Osteocyte (in vitro differentiated cells): ENCODE measurements around the gene SOCS3. TPM values are rescaled to one million over a fixed set of nuclear protein-coding genes. Genes with fewer than 3 reads are reported as not detected.
A peak's percentile ranks its signal among the peaks of the same experiment; 100 is the strongest.

ENCODE experiments used
- DNase-seq: peaks from one replicate; pipeline ENCODE4 v3.0.0; 2021; ENCODE audit warnings: mixed read lengths; ENCODE audit not compliant: unreplicated experiment; ENCODE audit errors: extremely low spot score
- H3K27ac Mint-ChIP-seq: one replicate; pipeline ENCODE4 v1.8.0; 2021; ENCODE audit warnings: mild to moderate bottlenecking, mixed read lengths; ENCODE audit not compliant: unreplicated experiment
- H3K27me3 Mint-ChIP-seq: one replicate; pipeline ENCODE4 v1.8.0; 2021; ENCODE audit warnings: mixed read lengths; ENCODE audit not compliant: unreplicated experiment
- H3K36me3 Mint-ChIP-seq: one replicate; pipeline ENCODE4 v1.8.0; 2021; ENCODE audit warnings: mixed read lengths; ENCODE audit not compliant: unreplicated experiment
- H3K4me1 Mint-ChIP-seq: one replicate; pipeline ENCODE4 v1.8.0; 2021; ENCODE audit warnings: mixed read lengths; ENCODE audit not compliant: unreplicated experiment
- H3K4me3 Mint-ChIP-seq: one replicate; pipeline ENCODE4 v1.8.0; 2021; ENCODE audit warnings: mild to moderate bottlenecking, moderate library complexity, mixed read lengths; ENCODE audit not compliant: unreplicated experiment
- H3K9me3 Mint-ChIP-seq: one replicate; pipeline ENCODE4 v1.8.0; 2021; ENCODE audit warnings: mixed read lengths; ENCODE audit not compliant: unreplicated experiment
- total RNA-seq: library from RNA; stranded (reverse); gene quantifications from 2 replicates; pipeline ENCODE4 v1.2.1, GENCODE V29; 2021
- TF ChIP-seq, protein P1 (sequence below): fragments of 200-600 bp; sonication (generic); IDR thresholded peaks from 2 replicates; pipeline ENCODE4 v1.5.0; 2021; ENCODE audit warnings: antibody characterized with exemption, mild to moderate bottlenecking, moderate library complexity

SOCS3 gene
- total RNA-seq, 1 donor from 2014 or later, result 86.4 TPM

DNA sequence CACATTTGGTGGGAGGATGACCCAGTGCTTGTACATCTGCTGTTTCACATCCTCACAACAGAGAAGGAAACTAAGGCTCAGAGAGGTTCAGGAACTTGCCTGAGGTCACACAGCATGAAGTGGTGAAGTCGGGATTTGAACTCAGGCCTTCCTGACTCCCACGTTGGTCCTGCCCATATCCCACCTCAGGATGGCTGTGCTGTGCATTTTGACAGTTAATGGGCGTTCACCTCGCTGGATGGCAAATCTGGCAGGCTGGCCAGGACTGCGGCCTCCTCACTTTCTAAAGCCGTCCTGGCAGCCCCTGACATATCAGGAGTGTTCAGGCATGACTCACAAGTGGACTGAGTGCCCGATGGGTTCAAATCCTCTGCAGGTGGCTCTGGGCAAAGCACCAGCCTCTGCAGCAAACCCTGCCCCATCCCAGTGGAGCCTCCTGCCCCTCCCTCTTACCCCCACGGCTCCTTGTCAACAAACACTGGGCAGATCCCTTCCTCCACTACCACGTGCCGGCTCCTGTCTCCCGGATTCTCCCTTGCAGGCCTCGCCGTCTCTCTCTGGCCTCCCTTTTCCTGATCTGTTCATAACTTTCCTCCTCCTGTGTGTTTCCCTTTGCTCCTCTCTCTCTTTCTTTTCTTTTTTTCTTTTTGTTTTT is 29.2 kb downstream of the SOCS3 start:
- DNase-seq, result no peak
- TF ChIP-seq, protein P1, sequence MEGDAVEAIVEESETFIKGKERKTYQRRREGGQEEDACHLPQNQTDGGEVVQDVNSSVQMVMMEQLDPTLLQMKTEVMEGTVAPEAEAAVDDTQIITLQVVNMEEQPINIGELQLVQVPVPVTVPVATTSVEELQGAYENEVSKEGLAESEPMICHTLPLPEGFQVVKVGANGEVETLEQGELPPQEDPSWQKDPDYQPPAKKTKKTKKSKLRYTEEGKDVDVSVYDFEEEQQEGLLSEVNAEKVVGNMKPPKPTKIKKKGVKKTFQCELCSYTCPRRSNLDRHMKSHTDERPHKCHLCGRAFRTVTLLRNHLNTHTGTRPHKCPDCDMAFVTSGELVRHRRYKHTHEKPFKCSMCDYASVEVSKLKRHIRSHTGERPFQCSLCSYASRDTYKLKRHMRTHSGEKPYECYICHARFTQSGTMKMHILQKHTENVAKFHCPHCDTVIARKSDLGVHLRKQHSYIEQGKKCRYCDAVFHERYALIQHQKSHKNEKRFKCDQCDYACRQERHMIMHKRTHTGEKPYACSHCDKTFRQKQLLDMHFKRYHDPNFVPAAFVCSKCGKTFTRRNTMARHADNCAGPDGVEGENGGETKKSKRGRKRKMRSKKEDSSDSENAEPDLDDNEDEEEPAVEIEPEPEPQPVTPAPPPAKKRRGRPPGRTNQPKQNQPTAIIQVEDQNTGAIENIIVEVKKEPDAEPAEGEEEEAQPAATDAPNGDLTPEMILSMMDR, result no peak
- Mint-ChIP-seq H3K27ac (peak overlapping the region; percentile 78), H3K4me3 (no peak overlapping the region), H3K36me3 (no peaks in the 10 kb centered on the region), H3K4me1 (peaks cover 44% of the 10 kb centered on the region), H3K27me3 (no peaks in the 10 kb centered on the region), H3K9me3 (no peaks in the 10 kb centered on the region)

DNA sequence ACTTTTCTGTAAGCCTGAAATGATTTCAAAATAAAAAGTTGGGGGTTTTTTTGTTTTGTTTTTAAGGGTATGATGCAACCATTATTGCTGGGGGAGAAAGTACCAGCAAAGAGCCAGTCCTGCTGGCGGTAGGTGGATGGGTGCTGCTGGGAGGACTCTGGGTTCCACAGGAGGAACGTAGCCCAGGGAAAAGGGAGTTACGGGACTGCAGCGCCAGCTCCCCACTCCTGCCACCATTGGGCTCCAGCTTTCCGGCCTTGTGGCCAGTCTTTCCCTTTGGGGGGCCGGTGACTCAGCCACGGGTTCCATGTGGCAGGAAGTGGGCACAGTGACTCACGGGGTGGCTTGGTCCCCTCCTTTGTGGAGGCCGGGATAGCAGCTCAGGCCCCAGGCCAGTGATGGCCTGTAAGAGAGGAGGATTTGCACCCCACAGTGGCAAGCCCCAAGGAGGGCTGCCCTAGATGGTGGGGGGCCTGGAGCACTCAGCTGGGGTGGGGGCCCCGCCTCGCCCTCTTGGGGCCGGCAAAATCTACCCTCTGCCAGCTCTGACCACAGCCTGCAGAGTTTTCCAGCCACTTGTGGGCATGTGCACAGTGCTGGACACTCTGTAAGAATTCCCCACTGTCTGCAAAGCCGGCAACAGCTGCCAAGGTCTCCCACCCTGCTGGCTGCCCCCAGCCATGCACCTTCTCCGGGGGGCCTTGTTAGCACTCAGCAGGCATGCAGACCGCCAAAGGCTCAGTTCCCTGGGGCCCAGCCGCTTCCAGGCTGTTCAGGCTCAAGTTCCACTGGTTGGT is 30.4 kb downstream of the SOCS3 start:
- Mint-ChIP-seq H3K4me3 (no peak overlapping the region), H3K36me3 (no peaks in the 10 kb centered on the region), H3K27ac (peak overlapping the region; percentile 83), H3K9me3 (no peaks in the 10 kb centered on the region), H3K27me3 (no peaks in the 10 kb centered on the region), H3K4me1 (peaks cover 46% of the 10 kb centered on the region)
- no peak for DNase-seq
- TF ChIP-seq, protein P1, result peak; percentile 8

DNA sequence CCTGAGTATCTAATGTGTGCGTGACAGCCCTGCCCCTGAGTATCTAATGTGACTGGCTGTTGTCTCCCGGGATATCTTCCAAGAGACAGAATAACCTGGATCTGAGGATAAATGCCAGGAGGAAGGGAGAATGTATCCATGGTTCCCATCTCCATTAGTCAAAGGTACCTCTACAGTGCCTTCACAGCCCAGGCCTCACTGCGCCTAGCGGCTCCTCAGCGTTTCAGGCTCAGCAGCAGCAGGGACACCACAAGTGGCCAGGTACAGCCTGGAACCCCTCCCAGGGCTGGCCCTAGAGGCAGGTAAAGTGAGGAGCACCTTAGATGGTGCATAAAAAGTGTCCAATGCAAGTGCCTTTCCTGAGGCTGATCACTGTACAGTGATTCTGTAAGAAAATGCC is 32.0 kb downstream of the SOCS3 start:
- H3K36me3 Mint-ChIP-seq, result no peaks in the 10 kb centered on the region
- peak overlapping the region; percentile 83 for H3K27ac Mint-ChIP-seq
- no peaks in the 10 kb centered on the region for H3K9me3 Mint-ChIP-seq
- no peak overlapping the region for H3K4me3 Mint-ChIP-seq
- TF ChIP-seq, protein P1, result no peak
- DNase-seq, result no peak
- no peaks in the 10 kb centered on the region for H3K27me3 Mint-ChIP-seq
- H3K4me1 Mint-ChIP-seq, result peaks cover 57% of the 10 kb centered on the region

DNA sequence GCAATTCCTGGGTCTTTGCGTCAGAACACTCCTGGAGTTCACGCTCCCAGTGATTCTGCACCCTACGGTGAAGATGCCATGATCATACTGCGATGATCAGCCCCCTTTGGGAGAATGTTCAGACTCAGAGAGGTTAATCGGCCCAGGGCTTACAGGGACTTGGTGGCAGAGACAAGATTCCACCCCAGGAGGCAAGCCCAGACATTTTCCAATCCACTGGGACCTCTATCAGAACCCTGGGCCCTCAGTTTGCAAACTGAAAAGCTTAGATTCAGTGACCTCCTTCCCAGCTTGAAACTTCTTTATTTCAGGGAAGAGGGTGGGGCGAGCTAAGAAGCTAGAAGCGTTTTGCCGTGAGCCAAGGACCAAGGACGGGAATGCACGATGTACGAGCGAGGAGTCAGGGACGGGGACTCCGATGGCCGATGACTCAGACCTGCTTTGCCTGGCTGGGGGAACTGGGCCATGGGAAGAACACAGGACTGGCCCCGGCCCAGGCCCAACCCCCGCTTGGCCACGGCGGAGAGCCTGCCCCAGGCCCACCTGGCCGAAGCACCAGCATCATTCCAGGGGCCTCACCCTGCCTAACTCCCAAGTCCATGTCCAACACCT is 34.7 kb downstream of the SOCS3 start:
- no peak for DNase-seq
- Mint-ChIP-seq H3K9me3 (no peaks in the 10 kb centered on the region), H3K4me3 (peak overlapping the region; percentile 62), H3K36me3 (no peaks in the 10 kb centered on the region), H3K4me1 (peaks cover 49% of the 10 kb centered on the region), H3K27ac (peak overlapping the region; percentile 100), H3K27me3 (no peaks in the 10 kb centered on the region)
- TF ChIP-seq, protein P1, result no peak
